Measurements from ENCODE around the gene ITGA2.

ITGA2 gene

DNA sequence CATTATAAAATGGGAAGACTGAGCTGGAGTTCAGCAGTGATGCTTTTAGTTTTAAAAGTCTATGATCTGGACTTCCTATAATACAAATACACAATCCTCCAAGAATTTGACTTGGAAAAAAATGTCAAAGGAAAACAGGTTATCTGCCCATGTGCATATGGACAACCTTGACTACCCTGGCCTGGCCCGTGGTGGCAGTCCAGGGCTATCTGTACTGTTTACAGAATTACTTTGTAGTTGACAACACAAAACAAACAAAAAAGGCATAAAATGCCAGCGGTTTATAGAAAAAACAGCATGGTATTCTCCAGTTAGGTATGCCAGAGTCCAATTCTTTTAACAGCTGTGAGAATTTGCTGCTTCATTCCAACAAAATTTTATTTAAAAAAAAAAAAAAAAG, 103.1 kb downstream of the ITGA2 start:
- no peak for TF ChIP-seq FOXP2 (optimal IDR thresholded peaks at IDR 0.05; ENCODE audit: borderline replicate concordance, extremely low read depth, extremely low read length, insufficient read depth)
- TF ChIP-seq TAF1 (IDR thresholded peaks at IDR 0.05; ENCODE audit: borderline replicate concordance, insufficient read depth, low read length), result no peak
- TF ChIP-seq, protein P1, sequence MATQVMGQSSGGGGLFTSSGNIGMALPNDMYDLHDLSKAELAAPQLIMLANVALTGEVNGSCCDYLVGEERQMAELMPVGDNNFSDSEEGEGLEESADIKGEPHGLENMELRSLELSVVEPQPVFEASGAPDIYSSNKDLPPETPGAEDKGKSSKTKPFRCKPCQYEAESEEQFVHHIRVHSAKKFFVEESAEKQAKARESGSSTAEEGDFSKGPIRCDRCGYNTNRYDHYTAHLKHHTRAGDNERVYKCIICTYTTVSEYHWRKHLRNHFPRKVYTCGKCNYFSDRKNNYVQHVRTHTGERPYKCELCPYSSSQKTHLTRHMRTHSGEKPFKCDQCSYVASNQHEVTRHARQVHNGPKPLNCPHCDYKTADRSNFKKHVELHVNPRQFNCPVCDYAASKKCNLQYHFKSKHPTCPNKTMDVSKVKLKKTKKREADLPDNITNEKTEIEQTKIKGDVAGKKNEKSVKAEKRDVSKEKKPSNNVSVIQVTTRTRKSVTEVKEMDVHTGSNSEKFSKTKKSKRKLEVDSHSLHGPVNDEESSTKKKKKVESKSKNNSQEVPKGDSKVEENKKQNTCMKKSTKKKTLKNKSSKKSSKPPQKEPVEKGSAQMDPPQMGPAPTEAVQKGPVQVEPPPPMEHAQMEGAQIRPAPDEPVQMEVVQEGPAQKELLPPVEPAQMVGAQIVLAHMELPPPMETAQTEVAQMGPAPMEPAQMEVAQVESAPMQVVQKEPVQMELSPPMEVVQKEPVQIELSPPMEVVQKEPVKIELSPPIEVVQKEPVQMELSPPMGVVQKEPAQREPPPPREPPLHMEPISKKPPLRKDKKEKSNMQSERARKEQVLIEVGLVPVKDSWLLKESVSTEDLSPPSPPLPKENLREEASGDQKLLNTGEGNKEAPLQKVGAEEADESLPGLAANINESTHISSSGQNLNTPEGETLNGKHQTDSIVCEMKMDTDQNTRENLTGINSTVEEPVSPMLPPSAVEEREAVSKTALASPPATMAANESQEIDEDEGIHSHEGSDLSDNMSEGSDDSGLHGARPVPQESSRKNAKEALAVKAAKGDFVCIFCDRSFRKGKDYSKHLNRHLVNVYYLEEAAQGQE (IDR thresholded peaks at IDR 0.05; ENCODE audit: insufficient read depth in 1 of 2, low read depth in 2 of 2, low read length in 2 of 2), result no peak
- TF ChIP-seq SIN3A (IDR thresholded peaks at IDR 0.05; ENCODE audit: borderline replicate concordance, insufficient read depth, low read length), result no peak
- TF ChIP-seq POLR2AphosphoS5 (IDR thresholded peaks at IDR 0.05; ENCODE audit: low read depth, low read length), result no peak

DNA sequence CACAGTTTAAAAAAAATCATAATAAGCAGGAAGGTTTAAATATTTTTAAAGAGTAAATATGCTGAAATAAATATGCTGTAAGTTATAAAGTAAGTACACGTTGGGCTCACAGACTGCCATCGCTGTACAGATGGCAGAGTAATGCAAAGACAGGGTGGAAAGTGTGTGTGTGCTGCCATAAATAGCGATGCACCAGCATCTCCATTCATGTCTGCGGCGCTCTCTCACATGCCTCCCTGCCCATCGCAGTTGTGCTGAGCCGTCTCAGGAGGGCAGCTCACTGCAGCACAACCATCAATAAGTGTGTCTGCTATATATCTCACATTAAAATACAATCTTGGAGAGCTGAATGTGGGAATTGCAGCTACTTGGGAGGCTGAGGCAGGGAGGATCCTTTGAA, 106.1 kb downstream of the ITGA2 start:
- no peak for TF ChIP-seq SIN3A (IDR thresholded peaks at IDR 0.05; ENCODE audit: borderline replicate concordance, insufficient read depth, low read length)
- TF ChIP-seq POLR2AphosphoS5 (IDR thresholded peaks at IDR 0.05; ENCODE audit: low read depth, low read length), result no peak
- TF ChIP-seq, protein P1 (IDR thresholded peaks at IDR 0.05; ENCODE audit: insufficient read depth in 1 of 2, low read depth in 2 of 2, low read length in 2 of 2), result no peak
- TF ChIP-seq TAF1 (IDR thresholded peaks at IDR 0.05; ENCODE audit: borderline replicate concordance, insufficient read depth, low read length), result no peak
- no peak for TF ChIP-seq FOXP2 (optimal IDR thresholded peaks at IDR 0.05; ENCODE audit: borderline replicate concordance, extremely low read depth, extremely low read length, insufficient read depth)

DNA sequence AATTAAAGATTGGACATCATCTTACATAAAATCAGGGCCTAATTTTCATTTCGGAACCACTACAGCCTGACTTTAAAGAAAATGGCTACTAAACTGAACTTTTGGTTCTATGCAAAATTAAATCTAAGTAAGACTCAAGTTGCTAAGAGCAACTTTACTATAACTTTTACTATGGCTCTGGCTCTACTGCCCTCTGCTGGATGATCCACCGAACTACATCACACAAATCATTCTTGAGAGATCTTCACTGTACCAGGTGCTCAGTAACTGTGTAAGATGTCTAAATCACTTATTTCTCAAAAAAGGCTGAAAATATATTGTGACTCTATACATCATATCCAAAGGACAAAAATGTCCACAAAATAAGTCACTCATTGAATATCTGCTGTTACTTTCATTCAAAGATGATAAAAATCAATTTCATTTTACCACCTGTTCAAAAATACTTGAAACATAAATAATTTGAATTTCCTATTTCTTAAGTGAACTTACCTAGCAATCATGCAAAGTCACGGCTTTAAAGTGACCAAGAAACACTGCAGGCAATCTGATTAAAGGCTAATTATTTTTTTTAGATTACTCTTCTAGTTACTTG, 106.9 kb downstream of the ITGA2 start:
- TF ChIP-seq POLR2AphosphoS5 (IDR thresholded peaks at IDR 0.05; ENCODE audit: low read depth, low read length), result no peak
- TF ChIP-seq, protein P1 (IDR thresholded peaks at IDR 0.05; ENCODE audit: insufficient read depth in 1 of 2, low read depth in 2 of 2, low read length in 2 of 2), result no peak
- TF ChIP-seq FOXP2 (optimal IDR thresholded peaks at IDR 0.05; ENCODE audit: borderline replicate concordance, extremely low read depth, extremely low read length, insufficient read depth), result no peak
- no peak for TF ChIP-seq TAF1 (IDR thresholded peaks at IDR 0.05; ENCODE audit: borderline replicate concordance, insufficient read depth, low read length)

DNA sequence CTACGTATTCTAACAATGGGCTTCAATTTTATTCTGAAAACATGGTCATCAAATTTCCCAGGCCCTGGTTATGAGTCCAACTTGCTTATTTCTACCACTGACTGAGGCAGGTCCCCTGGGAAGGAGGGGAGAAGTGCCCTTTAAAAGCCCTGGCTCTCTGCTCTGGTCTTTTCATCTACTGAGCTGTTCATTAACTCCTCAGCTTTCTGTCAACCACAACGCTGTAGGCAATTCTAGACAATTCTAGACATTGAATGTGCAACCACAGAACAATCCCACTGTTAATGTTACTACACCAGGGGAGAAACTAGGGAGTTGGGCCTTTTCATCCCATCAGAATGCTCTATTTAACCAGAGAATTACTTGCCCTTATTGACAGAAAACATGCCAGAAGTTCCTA, 110.4 kb downstream of the ITGA2 start:
- TF ChIP-seq SIN3A (IDR thresholded peaks at IDR 0.05; ENCODE audit: borderline replicate concordance, insufficient read depth, low read length) (no peak), FOXP2 (optimal IDR thresholded peaks at IDR 0.05; ENCODE audit: borderline replicate concordance, extremely low read depth, extremely low read length, insufficient read depth) (no peak), POLR2AphosphoS5 (IDR thresholded peaks at IDR 0.05; ENCODE audit: low read depth, low read length) (no peak), TAF1 (IDR thresholded peaks at IDR 0.05; ENCODE audit: borderline replicate concordance, insufficient read depth, low read length) (no peak)
- TF ChIP-seq, protein P1 (IDR thresholded peaks at IDR 0.05; ENCODE audit: insufficient read depth in 1 of 2, low read depth in 2 of 2, low read length in 2 of 2), result no peak

DNA sequence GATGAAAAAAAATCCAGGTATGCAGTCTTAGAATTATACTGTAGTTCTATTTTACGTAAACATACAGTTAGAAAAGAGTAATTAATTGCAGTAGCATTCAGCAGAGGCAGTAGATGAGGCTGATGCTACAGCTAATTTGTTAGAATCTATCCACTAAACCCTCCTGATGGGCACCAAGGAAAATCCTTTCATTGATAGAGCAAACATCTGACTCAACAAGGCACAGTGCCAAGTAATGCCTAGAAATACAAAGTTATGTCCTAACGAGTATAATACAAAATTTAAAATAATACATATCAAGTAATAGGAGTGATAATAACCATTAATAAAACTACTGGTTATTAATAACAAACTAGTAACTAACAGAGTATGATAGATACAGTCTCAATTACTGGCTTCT, 111.5 kb downstream of the ITGA2 start:
- TF ChIP-seq FOXP2 (optimal IDR thresholded peaks at IDR 0.05; ENCODE audit: borderline replicate concordance, extremely low read depth, extremely low read length, insufficient read depth) (no peak), POLR2AphosphoS5 (IDR thresholded peaks at IDR 0.05; ENCODE audit: low read depth, low read length) (no peak), TAF1 (IDR thresholded peaks at IDR 0.05; ENCODE audit: borderline replicate concordance, insufficient read depth, low read length) (no peak), SIN3A (IDR thresholded peaks at IDR 0.05; ENCODE audit: borderline replicate concordance, insufficient read depth, low read length) (no peak)
- TF ChIP-seq, protein P1 (IDR thresholded peaks at IDR 0.05; ENCODE audit: insufficient read depth in 1 of 2, low read depth in 2 of 2, low read length in 2 of 2), result no peak

All from PFSK-1 (cell line).